Endodermal cell (in vitro differentiated cells): ENCODE measurements around the gene FMNL2. TPM values are rescaled to one million over a fixed set of nuclear protein-coding genes. Genes with fewer than 3 reads are reported as not detected.

Experiments used
- DNase-seq: peaks from one replicate; pipeline ENCODE4 v3.0.0-alpha.2; 2017
- H3K27ac ChIP-seq: 2 replicates; pipeline ENCODE4 v1.5.1; 2013; ENCODE audit warnings: mild to moderate bottlenecking, low read depth, low read length, moderate library complexity
- H3K27me3 ChIP-seq: 2 replicates; pipeline ENCODE4 v1.6.1; 2013; ENCODE audit warnings: mild to moderate bottlenecking, low read length, moderate library complexity; ENCODE audit not compliant: insufficient read depth, control insufficient read depth, poor library complexity, severe bottlenecking
- H3K36me3 ChIP-seq: 2 replicates; pipeline ENCODE4 v1.7.0; 2013; ENCODE audit warnings: mild to moderate bottlenecking, low read length, moderate library complexity; ENCODE audit not compliant: control insufficient read depth, insufficient read depth
- H3K4me1 ChIP-seq: one replicate; pipeline ENCODE4 v1.7.0; 2013; ENCODE audit warnings: low read length; ENCODE audit not compliant: control insufficient read depth, insufficient read depth
- H3K4me3 ChIP-seq: 2 replicates; pipeline ENCODE4 v1.5.1; 2013; ENCODE audit warnings: mild to moderate bottlenecking, low read length, moderate library complexity
- H3K9ac ChIP-seq: 2 replicates; pipeline ENCODE4 v1.6.1; 2013; ENCODE audit warnings: mild to moderate bottlenecking, low read length, moderate library complexity; ENCODE audit not compliant: poor library complexity, severe bottlenecking; ENCODE audit errors: extremely low read depth
- H3K9me3 ChIP-seq: 2 replicates; pipeline ENCODE4 v1.6.1; 2013; ENCODE audit warnings: mild to moderate bottlenecking, low read length, moderate library complexity; ENCODE audit not compliant: control insufficient read depth
- H3K27ac Mint-ChIP-seq: 2 replicates; pipeline ENCODE4 v1.8.0; 2020; ENCODE audit warnings: mixed read lengths
- H3K27me3 Mint-ChIP-seq: 2 replicates; pipeline ENCODE4 v1.8.0; 2021; ENCODE audit warnings: mild to moderate bottlenecking, mixed read lengths; ENCODE audit not compliant: insufficient read depth
- H3K36me3 Mint-ChIP-seq: 2 replicates; pipeline ENCODE4 v1.8.0; 2020; ENCODE audit warnings: low read depth, mixed read lengths
- H3K4me1 Mint-ChIP-seq: 2 replicates; pipeline ENCODE4 v1.8.0; 2020; ENCODE audit warnings: mixed read lengths
- H3K4me3 Mint-ChIP-seq: 2 replicates; pipeline ENCODE4 v1.8.0; 2020; ENCODE audit warnings: mild to moderate bottlenecking, moderate library complexity, mixed read lengths
- H3K9me3 Mint-ChIP-seq: 2 replicates; pipeline ENCODE4 v1.8.0; 2020; ENCODE audit warnings: mild to moderate bottlenecking, mixed read lengths
- WGBS, 2 experiments: methylation state at CpG; one replicate each; pipeline versions ENCODE4 v1.1.5 to v1.1.7; 2013; ENCODE audit warnings: missing lambda C conversion rate in 2 of 2, mixed read lengths in 1 of 2; ENCODE audit not compliant: insufficient coverage in 1 of 2, insufficient read length in 1 of 2; 5-methylcytosine and 5-hydroxymethylcytosine counted together
- total RNA-seq, 2 donors: library from RNA; stranded (reverse); fragmentation: NEBNext Ultra II Directional in 1 of 2; extraction: Animal tissue kit (Norgen Biotek cat#: 25700) in 1 of 2; gene quantifications; 2 replicates in 1 of 2; 3 replicates in 1 of 2; pipeline ENCODE4 v1.2.1, GENCODE V29; 2021
- TF ChIP-seq, protein P1 (sequence below): fragments of 200-600 bp; sonication (generic); conservative IDR thresholded peaks from 2 replicates; pipeline ENCODE4 v1.5.0; 2021; ENCODE audit warnings: antibody characterized with exemption, mild to moderate bottlenecking

FMNL2 gene
- total RNA-seq, 2 donors from 2014 or later: 49.4 to 51.8 TPM

DNA sequence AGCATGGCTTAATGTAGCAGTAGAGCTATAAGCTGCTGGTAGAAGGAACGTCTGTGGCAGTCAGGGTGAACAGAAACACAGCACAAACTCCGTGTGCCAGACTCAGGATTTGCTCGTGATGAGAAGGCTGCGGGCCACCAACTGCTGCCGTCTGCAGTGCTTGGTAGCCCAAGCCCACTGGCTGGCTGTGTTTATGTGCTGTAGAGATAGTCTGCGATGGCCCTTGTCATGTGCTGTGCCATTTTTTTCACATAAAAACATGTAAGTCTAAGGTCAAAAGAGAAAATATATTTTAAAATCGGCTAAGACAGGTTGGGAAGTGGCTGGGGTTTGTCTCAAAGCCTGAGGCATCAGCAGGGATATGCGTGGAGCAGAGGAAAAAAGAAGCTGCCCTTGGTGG is 303.6 kb downstream of the FMNL2 start:
- Mint-ChIP-seq H3K4me1 (no peaks in the 10 kb centered on the region), H3K9me3 (no peaks in the 10 kb centered on the region), H3K4me3 (no peak overlapping the region), H3K27ac (no peak overlapping the region), H3K27me3 (no peaks in the 10 kb centered on the region), H3K36me3 (peaks cover 72% of the 10 kb centered on the region)
- no peak for DNase-seq
- peaks cover 73% of the 10 kb centered on the region for H3K36me3 ChIP-seq
- H3K4me3 ChIP-seq: no peak overlapping the region
- H3K27ac ChIP-seq: no peak overlapping the region
- H3K27me3 ChIP-seq: no peaks in the 10 kb centered on the region
- no peak overlapping the region for H3K9ac ChIP-seq
- no peaks in the 10 kb centered on the region for H3K4me1 ChIP-seq
- H3K9me3 ChIP-seq: no peaks in the 10 kb centered on the region
- TF ChIP-seq, protein P1, sequence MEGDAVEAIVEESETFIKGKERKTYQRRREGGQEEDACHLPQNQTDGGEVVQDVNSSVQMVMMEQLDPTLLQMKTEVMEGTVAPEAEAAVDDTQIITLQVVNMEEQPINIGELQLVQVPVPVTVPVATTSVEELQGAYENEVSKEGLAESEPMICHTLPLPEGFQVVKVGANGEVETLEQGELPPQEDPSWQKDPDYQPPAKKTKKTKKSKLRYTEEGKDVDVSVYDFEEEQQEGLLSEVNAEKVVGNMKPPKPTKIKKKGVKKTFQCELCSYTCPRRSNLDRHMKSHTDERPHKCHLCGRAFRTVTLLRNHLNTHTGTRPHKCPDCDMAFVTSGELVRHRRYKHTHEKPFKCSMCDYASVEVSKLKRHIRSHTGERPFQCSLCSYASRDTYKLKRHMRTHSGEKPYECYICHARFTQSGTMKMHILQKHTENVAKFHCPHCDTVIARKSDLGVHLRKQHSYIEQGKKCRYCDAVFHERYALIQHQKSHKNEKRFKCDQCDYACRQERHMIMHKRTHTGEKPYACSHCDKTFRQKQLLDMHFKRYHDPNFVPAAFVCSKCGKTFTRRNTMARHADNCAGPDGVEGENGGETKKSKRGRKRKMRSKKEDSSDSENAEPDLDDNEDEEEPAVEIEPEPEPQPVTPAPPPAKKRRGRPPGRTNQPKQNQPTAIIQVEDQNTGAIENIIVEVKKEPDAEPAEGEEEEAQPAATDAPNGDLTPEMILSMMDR: no peak
- WGBS, 2 experiments: 76 to 80% methylated on average over 5 to 8 of the region's 8 CpGs

DNA sequence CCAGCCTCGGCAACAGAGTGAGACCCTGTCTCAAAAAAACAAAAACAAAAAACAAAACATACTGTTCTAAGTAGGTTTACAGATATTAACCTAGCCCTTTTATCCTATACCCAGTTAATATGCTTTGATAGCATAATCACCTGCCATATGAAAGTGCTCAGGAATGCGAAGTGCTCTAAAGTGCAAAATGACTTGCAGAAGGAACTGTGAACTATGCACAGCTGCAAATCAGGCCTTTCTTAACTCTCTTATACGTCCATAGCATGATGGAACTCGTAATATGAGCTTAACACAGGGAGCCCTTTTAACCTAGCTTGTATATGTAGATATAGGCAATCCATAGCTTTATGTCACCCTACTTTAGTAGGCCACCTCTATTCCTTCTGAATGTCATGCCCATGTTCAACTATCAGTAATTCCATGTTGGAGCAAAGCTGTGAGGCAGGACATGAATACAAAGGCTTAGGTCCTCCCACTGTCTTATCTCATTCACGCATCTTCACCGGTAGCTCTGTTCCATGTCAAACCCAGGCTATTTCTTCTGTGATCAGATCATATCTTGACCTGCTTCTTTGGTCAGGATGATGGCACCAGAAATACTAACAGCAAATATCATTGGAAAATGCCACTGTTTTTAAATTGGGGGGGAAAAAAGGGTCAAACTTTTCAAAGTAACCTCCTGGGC is 309.4 kb downstream of the FMNL2 start:
- Histone ChIP-seq H3K9me3 (no peaks in the 10 kb centered on the region), H3K4me1 (no peaks in the 10 kb centered on the region), H3K36me3 (peaks cover 94% of the 10 kb centered on the region), H3K4me3 (no peak overlapping the region), H3K27ac (no peak overlapping the region), H3K27me3 (no peaks in the 10 kb centered on the region), H3K9ac (no peak overlapping the region)
- Mint-ChIP-seq H3K27me3 (no peaks in the 10 kb centered on the region), H3K27ac (no peak overlapping the region), H3K4me3 (no peak overlapping the region), H3K9me3 (no peaks in the 10 kb centered on the region), H3K4me1 (peaks cover 7% of the 10 kb centered on the region), H3K36me3 (peaks cover 66% of the 10 kb centered on the region)
- TF ChIP-seq, protein P1: no peak
- WGBS, 2 experiments: 93 to 95% methylated on average over 2 to 6 of the region's 6 CpGs
- DNase-seq: no peak

GRCh38 chr2:152646264-152646663 is 311.3 kb downstream of the FMNL2 start:
- Histone ChIP-seq H3K9ac (no peak overlapping the region), H3K9me3 (no peaks in the 10 kb centered on the region), H3K27me3 (no peaks in the 10 kb centered on the region), H3K27ac (no peak overlapping the region), H3K4me3 (no peak overlapping the region), H3K36me3 (peaks cover 88% of the 10 kb centered on the region), H3K4me1 (no peaks in the 10 kb centered on the region)
- Mint-ChIP-seq H3K36me3 (peaks cover 46% of the 10 kb centered on the region), H3K4me3 (no peak overlapping the region), H3K27ac (no peak overlapping the region), H3K27me3 (no peaks in the 10 kb centered on the region), H3K4me1 (peaks cover 7% of the 10 kb centered on the region), H3K9me3 (no peaks in the 10 kb centered on the region)
- TF ChIP-seq, protein P1: no peak
- DNase-seq: no peak
- WGBS, 2 experiments: 95% methylated on average over 3 of the region's 4 CpGs; no CpG with 5 or more reads in 1 of the 2 experiments
